Testis (tissue), 3 donors: ENCODE measurements around the gene HOXC12. TPM values are rescaled to one million over a fixed set of nuclear protein-coding genes. Genes with fewer than 3 reads are reported as not detected.

Experiments used
- DNase-seq: peaks from one replicate; pipeline ENCODE4 v3.0.0-alpha.2; 2019
- H3K27ac ChIP-seq, 2 donors: fragments of 200-600 bp; sonication (generic); one replicate each; pipeline ENCODE4 v1.5.1; 2019
- H3K27me3 ChIP-seq: fragments of 200-600 bp; sonication (generic); one replicate; pipeline ENCODE4 v1.5.1; 2019
- H3K36me3 ChIP-seq: fragments of 200-600 bp; sonication (generic); one replicate; pipeline ENCODE4 v1.5.1; 2017; ENCODE audit warnings: low read depth; ENCODE audit errors: missing control alignments
- H3K4me1 ChIP-seq: fragments of 200-600 bp; sonication (generic); one replicate; pipeline ENCODE4 v1.5.1; 2019
- H3K4me3 ChIP-seq, 2 donors: fragments of 200-600 bp; sonication (generic); one replicate each; pipeline ENCODE4 v1.5.1; 2017 to 2019
- H3K9me3 ChIP-seq: fragments of 200-600 bp; sonication (generic); one replicate; pipeline ENCODE4 v1.5.1; 2017
- CTCF ChIP-seq, 3 experiments: fragments of 450-650 bp in 2 of 3; fragments of 200-600 bp in 1 of 3; sonication (generic) in 1 of 3; IDR thresholded peaks; one replicate each; pipeline ENCODE4 v1.5.1; 2016 to 2019; ENCODE audit warnings: antibody characterized with exemption in 3 of 3, mild to moderate bottlenecking in 2 of 3, moderate library complexity in 1 of 3
- POLR2A ChIP-seq: fragments of 450-650 bp; IDR thresholded peaks from one replicate; pipeline ENCODE4 v1.6.1; 2017; ENCODE audit warnings: antibody characterized with exemption, mild to moderate bottlenecking, moderate library complexity
- WGBS, 2 donors: methylation state at CpG; one replicate each; pipeline ENCODE4 v1.1.5; 2018; 5-methylcytosine and 5-hydroxymethylcytosine counted together
- intact Hi-C: fragments of 100-400 bp; cut with DNase I; formaldehyde crosslinking; loops from one replicate; pipeline ENCODE4 v1.15.1; 2023; ENCODE audit warnings: low total_unique reads
- polyA plus RNA-seq: library from polyadenylated mRNA; stranded (reverse); fragments of 350-450 nt; fragmentation: Illumina TruSeq; extraction: RNeasy Lipid Tissue Mini Kit (QIAGEN cat#74804); gene quantifications from one replicate; pipeline ENCODE4 v1.2.3, GENCODE V29; 2014; ENCODE audit warnings: low read depth, low replicate concordance; ENCODE audit not compliant: insufficient read depth
- total RNA-seq, 2 donors: library from RNA; depleted of rRNA; stranded (reverse); fragments of >200 nt; gene quantifications; one replicate each; pipeline ENCODE4 v1.2.3, GENCODE V29; 2016

Gene HOXC12
- total and polyA plus RNA-seq, 3 donors from 2014 or later, result 0.06 TPM; not detected in 2

GRCh38 chr12:53931844-53932581, 22.7 kb upstream of the HOXC12 start:
- no peak for DNase-seq
- intact Hi-C loops, result no loop called here
- H3K9me3 ChIP-seq, result no peaks in the 10 kb centered on the region
- peaks cover 6% of the 10 kb centered on the region for H3K27me3 ChIP-seq
- no peak overlapping the region for H3K4me3 ChIP-seq
- TF ChIP-seq CTCF (IDR thresholded peaks at IDR 0.05) (no peak), POLR2A (no peak)
- no peak overlapping the region for H3K27ac ChIP-seq
- H3K36me3 ChIP-seq, result no peaks in the 10 kb centered on the region
- H3K4me1 ChIP-seq, result no peaks in the 10 kb centered on the region
- WGBS, 2 donors, result 53 to 64% methylated on average over 4 of the region's 4 CpGs

DNA sequence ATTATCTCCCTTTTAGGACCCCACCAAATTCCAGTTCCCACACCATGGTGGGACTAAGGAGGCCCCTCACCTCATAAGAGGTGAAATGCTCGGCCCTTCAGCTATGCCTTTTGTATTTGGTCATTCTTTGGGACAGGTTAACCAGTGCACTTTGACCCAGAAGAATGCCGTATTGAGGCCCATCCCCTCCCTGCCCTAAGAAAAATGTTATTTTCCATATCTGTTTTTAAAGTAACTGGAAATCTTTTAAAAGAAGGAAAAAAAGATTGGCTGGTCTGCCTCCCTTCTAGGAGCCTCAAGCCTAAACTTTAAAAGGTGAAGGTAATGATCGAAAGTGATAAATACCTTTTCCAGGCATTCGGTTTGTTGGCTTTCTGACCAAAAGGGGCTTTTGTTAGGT, 21.8 kb upstream of the HOXC12 start:
- no peak for DNase-seq
- Histone ChIP-seq H3K9me3 (no peaks in the 10 kb centered on the region), H3K27ac (no peak overlapping the region), H3K4me1 (no peaks in the 10 kb centered on the region), H3K27me3 (peaks cover 8% of the 10 kb centered on the region), H3K4me3 (no peak overlapping the region), H3K36me3 (no peaks in the 10 kb centered on the region)
- no peak for TF ChIP-seq CTCF (IDR thresholded peaks at IDR 0.05)
- TF ChIP-seq POLR2A, result no peak
- WGBS, 2 donors, result 63 to 74% methylated on average over 4 of the region's 4 CpGs
- intact Hi-C loops, result no loop called here

GRCh38 chr12:53935383-53936341, 19.0 kb upstream of the HOXC12 start:
- no peak overlapping the region for H3K27ac ChIP-seq
- H3K36me3 ChIP-seq, result no peaks in the 10 kb centered on the region
- WGBS, 2 donors, result 10 to 12% methylated on average over 49 of the region's 49 CpGs
- H3K4me3 ChIP-seq, result no peak overlapping the region
- no peak for TF ChIP-seq CTCF (IDR thresholded peaks at IDR 0.05)
- no peak for TF ChIP-seq POLR2A
- intact Hi-C loops, result no loop called here
- no peaks in the 10 kb centered on the region for H3K4me1 ChIP-seq
- no peaks in the 10 kb centered on the region for H3K9me3 ChIP-seq
- H3K27me3 ChIP-seq, result peaks cover 12% of the 10 kb centered on the region
- DNase-seq, result no peak

GRCh38 chr12:53937099-53937498, 17.6 kb upstream of the HOXC12 start:
- H3K9me3 ChIP-seq, result no peaks in the 10 kb centered on the region
- H3K27me3 ChIP-seq, result peaks cover 12% of the 10 kb centered on the region
- intact Hi-C loops, result no loop called here
- H3K4me3 ChIP-seq, result no peak overlapping the region
- TF ChIP-seq CTCF (IDR thresholded peaks at IDR 0.05), result no peak
- no peaks in the 10 kb centered on the region for H3K4me1 ChIP-seq
- no peak overlapping the region for H3K27ac ChIP-seq
- H3K36me3 ChIP-seq, result no peaks in the 10 kb centered on the region
- WGBS, 2 donors, result 8 to 9% methylated on average over 12 of the region's 12 CpGs
- DNase-seq, result no peak
